ENCODE measurements around the gene SYNPO.

Gene SYNPO

DNA sequence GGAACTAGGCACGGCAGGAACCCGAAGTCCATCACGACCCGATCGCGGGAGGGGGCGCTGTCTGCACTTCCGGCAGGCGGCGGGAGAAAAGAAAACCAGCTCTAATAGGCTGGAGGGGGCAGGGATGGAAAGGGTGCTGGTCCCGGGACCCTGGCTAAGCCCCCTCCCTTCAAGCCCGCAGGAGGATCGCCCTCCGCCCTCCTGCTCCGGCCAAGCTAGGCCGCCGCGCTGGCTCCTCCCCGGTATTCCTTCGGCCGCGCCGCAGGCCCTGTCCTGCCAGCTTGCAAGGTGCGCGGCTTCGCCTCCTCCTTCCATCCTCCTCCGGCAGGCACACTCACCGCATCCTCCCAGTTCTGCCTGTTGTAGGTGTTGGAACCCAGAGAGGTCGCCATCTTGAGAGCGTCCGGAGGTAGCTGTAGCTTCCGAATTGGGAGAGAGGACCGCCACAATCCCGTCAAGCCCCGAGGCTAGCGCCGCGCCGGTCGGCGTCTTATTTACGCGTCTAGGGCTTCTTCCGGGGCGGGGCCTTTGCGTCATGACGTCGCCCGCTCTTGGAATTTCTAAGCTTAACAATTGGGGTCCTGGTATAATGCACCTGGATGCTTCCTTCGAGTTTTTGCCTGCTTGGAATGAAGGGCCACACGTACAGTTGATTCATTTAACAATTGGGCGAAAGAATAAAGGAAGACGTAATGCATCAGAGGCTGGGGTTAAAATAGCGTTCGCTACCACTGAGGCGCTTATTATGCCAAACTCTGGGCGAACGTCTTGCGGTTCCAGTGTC, 60.3 kb downstream of the SYNPO start, which contains the start of gene RBM22:
Gene RBM22, minus strand, starts transcription at position 469 of the 784 bp plus-strand sequence. Its CDS starts 77 bp downstream, at position 392.
- peak; percentile 91 to 92 for DNase-seq

DNA sequence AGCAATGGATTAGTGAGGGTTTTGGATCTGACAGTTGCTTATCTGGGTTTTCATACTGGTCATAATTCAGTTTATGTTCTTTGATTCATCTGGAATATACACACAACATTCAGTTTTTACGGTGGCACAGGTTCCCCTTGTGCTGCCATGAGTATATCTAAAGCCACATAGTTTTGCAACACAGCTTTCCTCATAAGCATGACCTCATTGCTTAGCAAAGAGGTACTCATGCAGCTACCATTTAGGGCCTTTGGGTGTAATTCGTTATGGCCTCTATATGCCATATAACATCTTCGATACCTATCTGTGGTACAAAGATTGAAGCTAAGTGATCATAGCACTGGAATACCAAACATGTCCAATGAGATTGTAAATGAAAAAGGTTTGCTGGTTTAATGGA, 63.3 kb downstream of the SYNPO start:
- no peak for DNase-seq

DNA sequence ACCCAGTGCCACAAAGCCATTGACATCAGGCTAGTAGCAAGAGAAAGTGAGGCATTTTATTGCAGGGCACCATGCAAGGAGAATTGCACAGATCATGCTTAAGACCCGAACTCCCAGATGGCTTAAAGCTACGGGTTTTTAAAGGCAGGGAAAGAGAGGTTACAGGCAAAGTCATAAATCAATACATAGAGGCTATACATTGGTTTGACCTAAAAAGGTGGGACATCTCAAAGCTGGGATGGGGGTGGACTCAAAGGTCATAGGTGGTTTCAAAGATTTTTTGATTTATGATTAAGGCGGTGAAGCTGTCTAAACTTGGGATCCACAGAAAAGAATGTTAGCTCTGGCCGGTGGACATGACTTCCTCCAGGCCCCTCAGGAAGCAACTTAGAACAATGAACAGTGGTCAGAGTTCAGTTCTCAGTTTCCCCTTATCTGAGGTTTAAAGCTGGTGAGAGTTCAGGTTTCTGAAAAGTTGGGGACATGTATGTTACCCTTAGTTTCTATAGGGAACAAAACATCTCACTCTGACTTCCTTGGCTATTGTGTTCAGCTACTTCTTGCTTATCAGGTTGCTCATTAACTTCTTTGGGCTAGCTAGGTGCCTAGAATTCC, 66.4 kb downstream of the SYNPO start:
- DNase-seq: no peak

Measured in CD4-positive, alpha-beta T cell treated with Interleukin-1 beta for 1 hour (primary cell).